ENCODE measurements around the gene PHF1. TPM values are rescaled to one million over a fixed set of nuclear protein-coding genes. Genes with fewer than 3 reads are reported as not detected.

The PHF1 gene
- total and polyA plus RNA-seq, 2 donors (not counting 1 experiment from before 2014, with no cell fraction given): 198 to 365 TPM

DNA sequence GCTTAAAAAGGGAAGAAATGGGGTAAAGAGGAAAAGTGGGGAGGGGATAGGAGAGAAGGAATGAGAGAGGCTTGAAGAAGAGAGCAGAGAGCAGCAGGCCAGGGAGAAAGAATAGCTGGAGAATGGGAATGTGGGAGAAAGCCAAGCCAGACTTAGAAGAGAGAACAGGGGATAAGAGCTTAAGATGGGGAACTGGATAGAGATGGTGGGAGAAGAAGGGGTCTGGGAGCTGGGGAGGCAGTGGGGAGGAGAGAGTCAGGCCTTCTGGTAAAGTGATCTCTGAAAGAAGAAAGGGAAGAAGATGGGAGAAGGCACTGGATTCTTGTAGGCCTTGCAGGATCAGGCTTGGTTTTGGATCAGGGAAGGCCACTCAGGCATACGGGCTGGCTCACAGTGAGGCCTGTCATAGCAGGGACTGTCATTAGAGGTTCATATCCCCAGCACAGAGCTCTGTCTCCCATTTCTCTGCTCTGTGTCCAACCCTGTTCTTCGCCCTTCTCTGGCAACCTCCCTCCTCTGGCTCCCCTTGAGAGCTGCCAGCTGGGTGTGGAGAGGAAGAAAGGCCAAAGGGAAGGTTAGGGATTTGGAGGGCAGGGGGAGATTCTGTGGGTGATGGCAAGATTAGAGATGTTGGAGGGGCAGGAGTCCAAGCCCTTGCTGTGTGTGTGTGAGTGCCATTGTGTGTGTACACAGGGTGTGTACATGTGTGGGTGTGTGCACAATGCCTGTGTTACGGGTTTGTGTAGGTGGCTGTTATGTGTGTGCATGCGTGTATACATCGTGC is 18.3 kb downstream of the PHF1 start:
- DNase-seq (peak; percentile 33), ATAC-seq (ENCODE audit: low read depth) (no peak)
- no peaks in the 10 kb centered on the region for H3K27me3 ChIP-seq (replicated peaks in 1 of 4; ENCODE audit: control extremely low read depth in 1 of 4, control insufficient read depth in 3 of 4, insufficient read depth in 4 of 4, low read length in 3 of 4)
- no peak overlapping the region for H3K4me3 ChIP-seq (ENCODE audit: control extremely low read depth in 1 of 5, extremely low read depth in 1 of 5, insufficient read depth in 1 of 5, low read depth in 2 of 5, low read length in 4 of 5)
- TF ChIP-seq EZH2 (IDR thresholded peaks at IDR 0.05; ENCODE audit: borderline replicate concordance, insufficient read depth, low read depth, low read length, poor library complexity, severe bottlenecking): no peak
- TF ChIP-seq, protein P1, sequence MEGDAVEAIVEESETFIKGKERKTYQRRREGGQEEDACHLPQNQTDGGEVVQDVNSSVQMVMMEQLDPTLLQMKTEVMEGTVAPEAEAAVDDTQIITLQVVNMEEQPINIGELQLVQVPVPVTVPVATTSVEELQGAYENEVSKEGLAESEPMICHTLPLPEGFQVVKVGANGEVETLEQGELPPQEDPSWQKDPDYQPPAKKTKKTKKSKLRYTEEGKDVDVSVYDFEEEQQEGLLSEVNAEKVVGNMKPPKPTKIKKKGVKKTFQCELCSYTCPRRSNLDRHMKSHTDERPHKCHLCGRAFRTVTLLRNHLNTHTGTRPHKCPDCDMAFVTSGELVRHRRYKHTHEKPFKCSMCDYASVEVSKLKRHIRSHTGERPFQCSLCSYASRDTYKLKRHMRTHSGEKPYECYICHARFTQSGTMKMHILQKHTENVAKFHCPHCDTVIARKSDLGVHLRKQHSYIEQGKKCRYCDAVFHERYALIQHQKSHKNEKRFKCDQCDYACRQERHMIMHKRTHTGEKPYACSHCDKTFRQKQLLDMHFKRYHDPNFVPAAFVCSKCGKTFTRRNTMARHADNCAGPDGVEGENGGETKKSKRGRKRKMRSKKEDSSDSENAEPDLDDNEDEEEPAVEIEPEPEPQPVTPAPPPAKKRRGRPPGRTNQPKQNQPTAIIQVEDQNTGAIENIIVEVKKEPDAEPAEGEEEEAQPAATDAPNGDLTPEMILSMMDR (IDR thresholded peaks at IDR 0.05): no peak
- Mint-ChIP-seq H3K9me3 (ENCODE audit: insufficient read depth) (no peaks in the 10 kb centered on the region), H3K27me3 (no peaks in the 10 kb centered on the region), H3K4me3 (peak overlapping the region; percentile 96), H3K4me1 (peaks cover 94% of the 10 kb centered on the region), H3K27ac (peak overlapping the region; percentile 96)
- H2AFZ ChIP-seq (ENCODE audit: insufficient read depth, low read depth, low read length, poor library complexity, severe bottlenecking): no peak overlapping the region
- H3K36me3 ChIP-seq (replicated peaks in 1 of 2; ENCODE audit: control extremely low read depth in 1 of 2, control insufficient read depth in 1 of 2, extremely low read depth in 1 of 2, insufficient read depth in 2 of 2, low read length in 1 of 2): no peaks in the 10 kb centered on the region
- peaks cover 78 to 88% of the 10 kb centered on the region in 2 donors for H3K4me1 ChIP-seq (ENCODE audit: control insufficient read depth in 2 of 2, insufficient read depth in 2 of 2, low read length in 2 of 2)
- 79% methylated on average over 3 of the region's 5 CpGs for WGBS (ENCODE audit: insufficient coverage)
- H4K20me1 ChIP-seq (ENCODE audit: control insufficient read depth, insufficient read depth, low read length, poor library complexity, severe bottlenecking): no peaks in the 10 kb centered on the region
- intact Hi-C loops (cut with micrococcal nuclease): loop anchor here (1.0 to 5.0 kb wide), 3 partner anchors 19 to 193 kb away; partner anchors contain the start of genes ITPR3 and TAPBP
- peak overlapping the region; percentile 59 to 75 for H3K27ac ChIP-seq (ENCODE audit: low read length in 2 of 2)
- no peaks in the 10 kb centered on the region for H3K9me3 ChIP-seq (ENCODE audit: control extremely low read depth in 1 of 3, control insufficient read depth in 2 of 3, insufficient read depth in 1 of 3, low read length in 2 of 3)
- H3K4me2 ChIP-seq (replicated peaks; ENCODE audit: low read depth, low read length, poor library complexity, severe bottlenecking): peak overlapping the region; percentile 88
- ChIA-PET CTCF (interaction anchor here (0.6 to 1.3 kb wide), 7 partner anchors 10 to 158 kb away, joined by 3 to 6 read pairs (median 3); partner anchors contain the start of gene CUTA), POLR2A (interaction anchor here (1.0 kb wide), 1 partner anchor 141 kb away, joined by 5 read pairs; no protein-coding TSS in a partner anchor)
- peaks cover 19% of the 10 kb centered on the region for H3K79me2 ChIP-seq (ENCODE audit: control insufficient read depth, insufficient read depth, low read length)
- peak overlapping the region; percentile 58 for H3K9ac ChIP-seq (ENCODE audit: low read length)

DNA sequence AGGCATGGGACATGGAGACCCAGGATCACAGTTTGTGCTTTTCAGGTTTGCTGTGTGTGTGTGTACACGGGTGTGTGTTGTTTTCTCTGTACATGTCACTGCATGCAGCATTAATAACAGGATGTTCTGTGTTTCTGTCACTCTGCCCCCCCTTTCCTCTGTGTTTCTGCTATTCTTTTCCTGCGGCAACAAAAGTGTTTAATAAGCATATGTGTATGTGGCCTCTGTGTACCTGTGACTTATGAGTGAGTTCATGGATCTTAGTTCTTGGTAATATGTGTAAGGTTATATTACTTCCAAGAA is 18.9 kb downstream of the PHF1 start:
- no peak for TF ChIP-seq EZH2 (IDR thresholded peaks at IDR 0.05; ENCODE audit: borderline replicate concordance, insufficient read depth, low read depth, low read length, poor library complexity, severe bottlenecking)
- TF ChIP-seq, protein P1 (IDR thresholded peaks at IDR 0.05): no peak
- H3K27ac Mint-ChIP-seq: peak overlapping the region; percentile 96
- peak overlapping the region; percentile 56 to 75 for H3K27ac ChIP-seq (ENCODE audit: low read length in 2 of 2)
- H3K27me3 ChIP-seq (replicated peaks in 1 of 4; ENCODE audit: control extremely low read depth in 1 of 4, control insufficient read depth in 3 of 4, insufficient read depth in 4 of 4, low read length in 3 of 4): no peaks in the 10 kb centered on the region
- WGBS (ENCODE audit: insufficient coverage): no CpG with 5 or more reads among the region's 2 CpGs
- H4K20me1 ChIP-seq (ENCODE audit: control insufficient read depth, insufficient read depth, low read length, poor library complexity, severe bottlenecking): no peaks in the 10 kb centered on the region
- peaks cover 0 to 1% of the 10 kb centered on the region in 2 experiments for H3K36me3 ChIP-seq (replicated peaks in 1 of 2; ENCODE audit: control extremely low read depth in 1 of 2, control insufficient read depth in 1 of 2, extremely low read depth in 1 of 2, insufficient read depth in 2 of 2, low read length in 1 of 2)
- no peak overlapping the region for H3K9ac ChIP-seq (ENCODE audit: low read length)
- H3K4me3 ChIP-seq (ENCODE audit: control extremely low read depth in 1 of 5, extremely low read depth in 1 of 5, insufficient read depth in 1 of 5, low read depth in 2 of 5, low read length in 4 of 5): no peak overlapping the region
- H3K79me2 ChIP-seq (ENCODE audit: control insufficient read depth, insufficient read depth, low read length): peaks cover 14% of the 10 kb centered on the region
- peaks cover 76 to 85% of the 10 kb centered on the region in 2 donors for H3K4me1 ChIP-seq (ENCODE audit: control insufficient read depth in 2 of 2, insufficient read depth in 2 of 2, low read length in 2 of 2)
- DNase-seq (peak; percentile 36), ATAC-seq (ENCODE audit: low read depth) (no peak)
- no peaks in the 10 kb centered on the region for H3K27me3 Mint-ChIP-seq
- peak overlapping the region; percentile 88 for H3K4me2 ChIP-seq (replicated peaks; ENCODE audit: low read depth, low read length, poor library complexity, severe bottlenecking)
- H3K9me3 Mint-ChIP-seq (ENCODE audit: insufficient read depth): no peaks in the 10 kb centered on the region
- peak overlapping the region; percentile 96 for H3K4me3 Mint-ChIP-seq
- intact Hi-C loops (cut with micrococcal nuclease): loop anchor here (5.0 kb wide), 2 partner anchors 117 to 193 kb away; partner anchors contain the start of genes ITPR3 and TAPBP
- POLR2A ChIA-PET: no interaction called here
- peaks cover 89% of the 10 kb centered on the region for H3K4me1 Mint-ChIP-seq
- no peaks in the 10 kb centered on the region for H3K9me3 ChIP-seq (ENCODE audit: control extremely low read depth in 1 of 3, control insufficient read depth in 2 of 3, insufficient read depth in 1 of 3, low read length in 2 of 3)
- H2AFZ ChIP-seq (ENCODE audit: insufficient read depth, low read depth, low read length, poor library complexity, severe bottlenecking): no peak overlapping the region
- CTCF ChIA-PET: interaction anchor here (1.1 to 1.3 kb wide), 4 partner anchors 10 to 157 kb away, joined by 3 to 6 read pairs (median 3); partner anchors contain the start of gene CUTA

Data from B cell (primary cell).